ENCODE results near the gene BMP2K. TPM values are rescaled to one million over a fixed set of nuclear protein-coding genes. Genes with fewer than 3 reads are reported as not detected.

The BMP2K gene
- total and polyA plus RNA-seq, 2 of the 8 experiments (the other 6 are each of a cell fraction or from before 2014, with no cell fraction given) = 15.6 to 24.1 TPM

DNA sequence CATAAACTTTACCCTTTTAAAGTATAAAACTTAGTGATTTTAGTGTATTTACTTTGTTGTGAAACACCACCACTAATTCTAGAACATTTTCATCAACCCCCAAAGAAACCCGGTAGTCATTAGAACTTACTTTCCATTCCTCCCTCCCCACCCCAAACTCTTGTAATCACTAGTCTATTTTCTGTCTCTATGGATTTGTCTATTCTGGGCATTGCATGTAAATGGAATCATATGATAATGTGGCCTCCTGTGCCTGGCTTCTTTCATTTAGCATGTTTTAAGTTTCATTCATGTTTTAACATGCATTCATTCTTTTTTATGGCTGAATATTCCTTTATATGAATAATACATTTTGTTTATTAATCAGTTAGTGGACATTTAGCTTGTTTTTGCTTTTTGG lies 27.8 kb downstream of the BMP2K start:
- no peak overlapping the region for H2BK12ac ChIP-seq (ENCODE audit: low read depth, low read length)
- no peaks in the 10 kb centered on the region for H3K23me2 ChIP-seq (ENCODE audit: low read depth, low read length)
- no peak overlapping the region for H2BK20ac ChIP-seq (ENCODE audit: low read length)
- H3K79me2 ChIP-seq (ENCODE audit: control insufficient read depth in 1 of 2, insufficient read depth in 2 of 2, low read length in 2 of 2) = peaks cover 0 to 59% of the 10 kb centered on the region in 2 experiments; a peak in 2 of 4 replicates
- H4K8ac ChIP-seq (ENCODE audit: extremely low read depth, insufficient read depth, low read length) = no peak overlapping the region
- H2AK5ac ChIP-seq (ENCODE audit: low read depth, low read length) = no peak overlapping the region
- no peak overlapping the region for H3K18ac ChIP-seq (ENCODE audit: extremely low read depth, low read length)
- FAIRE-seq (no peak), DNase-seq (ENCODE audit: low read depth in 1 of 2, low spot score in 2 of 2) (no peak)
- H3K4ac ChIP-seq (replicated peaks; ENCODE audit: insufficient read length, low read depth, low read length) = no peak overlapping the region
- POLR2A ChIA-PET (ENCODE audit: partially characterized antibody) = no interaction called here
- H3K79me1 ChIP-seq (ENCODE audit: low read depth, low read length) = no peaks in the 10 kb centered on the region
- H3K9ac ChIP-seq (replicated peaks in 1 of 4; ENCODE audit: extremely low read depth in 1 of 4, low read depth in 3 of 4, low read length in 3 of 4) = no peak overlapping the region
- no peak overlapping the region for H4K91ac ChIP-seq (replicated peaks; ENCODE audit: insufficient read length, low read length)
- H3K27ac ChIP-seq (ENCODE audit: low read depth, low read length) = no peak overlapping the region
- no peak overlapping the region for H2BK15ac ChIP-seq (ENCODE audit: low read length)
- no peaks in the 10 kb centered on the region for H3K9me3 ChIP-seq (ENCODE audit: insufficient read depth in 2 of 2, low read depth in 1 of 2, low read length in 1 of 2)
- H3K36me3 ChIP-seq (ENCODE audit: control insufficient read depth in 2 of 4, insufficient read depth in 4 of 4, low read length in 3 of 4) = no peaks in the 10 kb centered on the region
- H2AFZ ChIP-seq (ENCODE audit: low read length) = no peak overlapping the region
- no peak overlapping the region for H4K5ac ChIP-seq (ENCODE audit: insufficient read length, low read depth, low read length)
- H3K23ac ChIP-seq (ENCODE audit: insufficient read length) = no peak overlapping the region
- CTCF ChIA-PET (ENCODE audit: partially characterized antibody) = no interaction called here
- no peaks in the 10 kb centered on the region for H3K4me1 ChIP-seq (replicated peaks in 1 of 4; ENCODE audit: control insufficient read depth in 3 of 4, insufficient read depth in 4 of 4, low read length in 3 of 4)
- H2BK120ac ChIP-seq (replicated peaks; ENCODE audit: low read depth, low read length) = no peak overlapping the region
- WGBS, 2 experiments (ENCODE audit: extremely low coverage in 1 of 2, insufficient coverage in 1 of 2, insufficient read length in 1 of 2, insufficient replicate concordance in 2 of 2, low coverage in 1 of 2, low lambda C conversion rate in 2 of 2, missing lambda C conversion rate in 1 of 2) = 96% methylated on average over 1 of the region's 1 CpG; no CpG with 5 or more reads in 1 of the 2 experiments
- H3K56ac ChIP-seq (replicated peaks; ENCODE audit: insufficient read length, low read depth, low read length) = no peak overlapping the region
- H2BK5ac ChIP-seq (ENCODE audit: low read depth, low read length) = no peak overlapping the region
- H3K14ac ChIP-seq (ENCODE audit: insufficient read length) = no peak overlapping the region
- no peak overlapping the region for H3K4me2 ChIP-seq (ENCODE audit: insufficient read depth in 1 of 2, low read depth in 2 of 2, low read length in 2 of 2)
- H3K4me3 ChIP-seq (ENCODE audit: extremely low read depth in 1 of 4, insufficient read depth in 2 of 4, low read depth in 3 of 4, low read length in 4 of 4) = no peak overlapping the region
- H4K20me1 ChIP-seq (replicated peaks in 1 of 2; ENCODE audit: control insufficient read depth in 1 of 2, insufficient read depth in 2 of 2, low read length in 2 of 2) = no peaks in the 10 kb centered on the region
- no peaks in the 10 kb centered on the region for H3K27me3 ChIP-seq (replicated peaks in 1 of 4; ENCODE audit: control insufficient read depth in 3 of 4, extremely low read depth in 1 of 4, insufficient read depth in 3 of 4, low read length in 3 of 4)
- TF ChIP-seq SAP30 (IDR thresholded peaks at IDR 0.05; ENCODE audit: insufficient read depth, insufficient replicate concordance, low read length) (no peak), SP4 (IDR thresholded peaks at IDR 0.05; ENCODE audit: low read length) (no peak), POLR2AphosphoS5 (IDR thresholded peaks at IDR 0.05; ENCODE audit: low read depth, low read length) (no peak), CREB1 (IDR thresholded peaks at IDR 0.05) (no peak), ATF3 (IDR thresholded peaks at IDR 0.05; ENCODE audit: insufficient read depth, low read depth, low read length) (no peak), KDM4A (IDR thresholded peaks at IDR 0.05; ENCODE audit: low read depth, low read length, severe bottlenecking) (no peak), GABPA (IDR thresholded peaks at IDR 0.05; ENCODE audit: borderline replicate concordance, insufficient read depth, low read length) (no peak), CHD1 (IDR thresholded peaks at IDR 0.05; ENCODE audit: low read depth, low read length) (no peak), GTF2F1 (IDR thresholded peaks at IDR 0.05; ENCODE audit: borderline replicate concordance, low read depth, low read length) (no peak), SIN3A (conservative IDR thresholded peaks at IDR 0.05 in 1 of 2, IDR thresholded peaks at IDR 0.05 in 1 of 2; ENCODE audit: low read depth in 1 of 2, low read length in 2 of 2) (no peak), MAFK (IDR thresholded peaks at IDR 0.05; ENCODE audit: low read depth, low read length) (no peak), NRF1 (IDR thresholded peaks at IDR 0.05; ENCODE audit: low read depth, low read length) (no peak)
- TF ChIP-seq, protein P1, sequence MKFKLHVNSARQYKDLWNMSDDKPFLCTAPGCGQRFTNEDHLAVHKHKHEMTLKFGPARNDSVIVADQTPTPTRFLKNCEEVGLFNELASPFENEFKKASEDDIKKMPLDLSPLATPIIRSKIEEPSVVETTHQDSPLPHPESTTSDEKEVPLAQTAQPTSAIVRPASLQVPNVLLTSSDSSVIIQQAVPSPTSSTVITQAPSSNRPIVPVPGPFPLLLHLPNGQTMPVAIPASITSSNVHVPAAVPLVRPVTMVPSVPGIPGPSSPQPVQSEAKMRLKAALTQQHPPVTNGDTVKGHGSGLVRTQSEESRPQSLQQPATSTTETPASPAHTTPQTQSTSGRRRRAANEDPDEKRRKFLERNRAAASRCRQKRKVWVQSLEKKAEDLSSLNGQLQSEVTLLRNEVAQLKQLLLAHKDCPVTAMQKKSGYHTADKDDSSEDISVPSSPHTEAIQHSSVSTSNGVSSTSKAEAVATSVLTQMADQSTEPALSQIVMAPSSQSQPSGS (IDR thresholded peaks at IDR 0.05; ENCODE audit: low read length) = no peak
